HG02571 (cell line): ENCODE results near the gene LTB4R.

Experiments used
- ATAC-seq: cut with Tn5 transposase; IDR thresholded peaks from one replicate; pipeline ENCODE4 v1.9.1; 2021; ENCODE audit warnings: mild to moderate bottlenecking, moderate library complexity; ENCODE audit not compliant: unreplicated experiment

Gene LTB4R, protein sequence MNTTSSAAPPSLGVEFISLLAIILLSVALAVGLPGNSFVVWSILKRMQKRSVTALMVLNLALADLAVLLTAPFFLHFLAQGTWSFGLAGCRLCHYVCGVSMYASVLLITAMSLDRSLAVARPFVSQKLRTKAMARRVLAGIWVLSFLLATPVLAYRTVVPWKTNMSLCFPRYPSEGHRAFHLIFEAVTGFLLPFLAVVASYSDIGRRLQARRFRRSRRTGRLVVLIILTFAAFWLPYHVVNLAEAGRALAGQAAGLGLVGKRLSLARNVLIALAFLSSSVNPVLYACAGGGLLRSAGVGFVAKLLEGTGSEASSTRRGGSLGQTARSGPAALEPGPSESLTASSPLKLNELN

DNA sequence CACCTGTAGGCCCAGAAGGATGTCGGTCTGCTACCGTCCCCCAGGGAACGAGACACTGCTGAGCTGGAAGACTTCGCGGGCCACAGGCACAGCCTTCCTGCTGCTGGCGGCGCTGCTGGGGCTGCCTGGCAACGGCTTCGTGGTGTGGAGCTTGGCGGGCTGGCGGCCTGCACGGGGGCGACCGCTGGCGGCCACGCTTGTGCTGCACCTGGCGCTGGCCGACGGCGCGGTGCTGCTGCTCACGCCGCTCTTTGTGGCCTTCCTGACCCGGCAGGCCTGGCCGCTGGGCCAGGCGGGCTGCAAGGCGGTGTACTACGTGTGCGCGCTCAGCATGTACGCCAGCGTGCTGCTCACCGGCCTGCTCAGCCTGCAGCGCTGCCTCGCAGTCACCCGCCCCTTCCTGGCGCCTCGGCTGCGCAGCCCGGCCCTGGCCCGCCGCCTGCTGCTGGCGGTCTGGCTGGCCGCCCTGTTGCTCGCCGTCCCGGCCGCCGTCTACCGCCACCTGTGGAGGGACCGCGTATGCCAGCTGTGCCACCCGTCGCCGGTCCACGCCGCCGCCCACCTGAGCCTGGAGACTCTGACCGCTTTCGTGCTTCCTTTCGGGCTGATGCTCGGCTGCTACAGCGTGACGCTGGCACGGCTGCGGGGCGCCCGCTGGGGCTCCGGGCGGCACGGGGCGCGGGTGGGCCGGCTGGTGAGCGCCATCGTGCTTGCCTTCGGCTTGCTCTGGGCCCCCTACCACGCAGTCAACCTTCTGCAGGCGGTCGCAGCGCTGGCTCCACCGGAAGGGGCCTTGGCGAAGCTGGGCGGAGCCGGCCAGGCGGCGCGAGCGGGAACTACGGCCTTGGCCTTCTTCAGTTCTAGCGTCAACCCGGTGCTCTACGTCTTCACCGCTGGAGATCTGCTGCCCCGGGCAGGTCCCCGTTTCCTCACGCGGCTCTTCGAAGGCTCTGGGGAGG, at the start of gene LTB4R:
Gene LTB4R, plus strand, starts transcription at position 857 of the 959 bp plus-strand sequence. CDS start 4,150 bp downstream, outside the sequence.
- peak; percentile 55 for ATAC-seq

DNA sequence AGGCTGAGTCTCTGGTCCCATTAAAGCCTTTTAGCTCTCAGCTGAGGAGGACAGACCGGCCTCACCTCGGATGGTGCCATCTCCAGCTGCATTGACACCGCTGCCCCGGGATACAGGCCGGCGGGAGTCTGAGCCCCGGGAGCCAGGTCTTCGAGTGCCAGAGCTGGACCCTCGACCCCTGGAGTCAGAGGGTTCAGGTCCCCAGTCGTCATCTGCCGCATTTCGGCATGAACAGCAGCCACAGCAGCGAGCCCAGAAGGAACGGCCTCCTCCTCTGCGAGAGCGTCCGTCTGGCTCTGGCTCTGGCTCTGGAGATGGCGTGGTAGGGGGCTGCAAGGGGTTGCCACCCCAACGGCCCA, 49.4 kb upstream of the LTB4R start:
- no peak for ATAC-seq

DNA sequence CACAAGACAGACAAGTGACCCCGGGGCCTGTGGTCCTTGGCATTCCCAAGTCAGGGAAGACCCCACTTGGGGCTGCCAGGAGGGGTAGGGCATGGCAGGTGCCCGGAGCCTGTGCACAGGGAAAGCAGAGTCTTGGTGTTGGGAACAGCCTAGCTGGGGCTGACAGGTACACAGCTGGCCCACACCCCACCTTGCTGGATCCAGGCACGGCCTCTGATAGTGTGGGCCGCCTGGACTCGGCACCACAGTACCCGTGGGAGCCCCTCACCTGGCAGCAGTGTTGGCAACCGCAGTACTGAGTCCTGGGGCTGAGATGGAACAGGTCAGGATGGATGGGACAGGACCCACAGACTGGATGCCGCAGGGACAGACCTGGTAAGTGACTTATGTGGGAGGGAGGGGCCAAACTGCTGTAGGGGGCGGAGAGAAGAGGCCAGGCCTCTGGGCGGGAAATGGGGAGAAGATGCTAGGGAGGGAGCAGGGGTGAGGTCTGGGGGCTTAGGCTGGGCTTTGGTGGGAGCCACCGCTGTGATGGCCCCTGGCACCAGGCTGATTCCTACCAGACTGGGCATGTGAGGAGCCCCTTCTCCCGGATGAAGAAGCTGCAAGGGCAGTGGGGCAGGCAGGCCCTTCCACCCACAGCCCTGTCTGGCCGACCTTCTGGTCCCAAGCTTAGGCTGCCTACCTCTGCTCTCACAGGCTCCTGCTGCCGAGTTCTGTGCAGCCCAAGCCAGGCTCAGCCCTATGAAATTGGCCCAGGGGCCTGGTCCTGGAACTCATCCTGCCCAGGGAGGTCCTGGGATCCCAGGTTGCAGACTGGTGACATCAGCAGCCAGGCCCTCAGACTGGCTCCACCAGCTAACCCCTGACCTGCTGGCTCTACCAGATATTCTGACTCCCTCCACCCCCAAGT, 48.2 kb upstream of the LTB4R start, which contains the start of gene TGM1:
Gene TGM1, minus strand, starts transcription at position 357 of the 913 bp plus-strand sequence. CDS start 825 bp downstream, outside the sequence.
- ATAC-seq = no peak

DNA sequence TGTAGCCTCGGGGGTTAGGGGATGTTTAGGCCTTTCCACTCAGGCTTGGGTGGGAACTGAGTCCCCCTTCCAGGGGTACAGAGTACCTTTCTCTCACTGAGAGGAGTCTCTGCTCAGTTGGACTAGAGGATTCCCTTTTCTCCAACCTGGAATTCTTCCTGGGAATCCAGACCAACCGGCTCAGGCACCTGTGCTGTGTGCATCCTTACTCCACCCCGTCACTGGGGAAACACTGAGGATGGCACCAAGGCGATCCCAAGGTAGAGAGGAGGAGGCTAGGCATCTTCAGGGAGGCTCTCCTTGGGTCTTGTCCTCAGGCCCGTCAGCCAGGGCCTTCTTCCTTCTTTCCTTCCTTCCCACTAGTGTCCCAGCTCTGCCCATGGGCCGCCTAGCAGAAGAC, 47.5 kb upstream of the LTB4R start:
- no peak for ATAC-seq

DNA sequence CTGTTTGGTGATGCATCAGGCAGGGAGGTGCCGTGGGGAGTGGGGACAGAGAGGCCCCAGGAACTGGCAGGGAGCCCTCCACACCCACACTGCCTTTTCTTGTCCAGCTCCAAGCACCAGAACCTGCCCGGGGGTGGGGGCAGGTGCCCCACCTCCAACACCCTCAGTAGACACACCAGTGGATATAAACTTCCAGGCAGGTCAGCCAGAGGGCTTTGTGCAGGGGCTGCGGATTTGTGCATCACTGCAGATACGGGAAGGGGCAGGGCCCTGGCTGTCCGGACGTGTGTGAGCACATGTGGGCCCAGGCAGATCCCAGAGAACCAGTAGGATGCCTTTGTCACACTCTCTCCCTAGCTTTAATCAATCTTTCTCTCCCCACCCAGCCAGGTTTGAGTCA, 47.0 kb upstream of the LTB4R start:
- no peak for ATAC-seq

DNA sequence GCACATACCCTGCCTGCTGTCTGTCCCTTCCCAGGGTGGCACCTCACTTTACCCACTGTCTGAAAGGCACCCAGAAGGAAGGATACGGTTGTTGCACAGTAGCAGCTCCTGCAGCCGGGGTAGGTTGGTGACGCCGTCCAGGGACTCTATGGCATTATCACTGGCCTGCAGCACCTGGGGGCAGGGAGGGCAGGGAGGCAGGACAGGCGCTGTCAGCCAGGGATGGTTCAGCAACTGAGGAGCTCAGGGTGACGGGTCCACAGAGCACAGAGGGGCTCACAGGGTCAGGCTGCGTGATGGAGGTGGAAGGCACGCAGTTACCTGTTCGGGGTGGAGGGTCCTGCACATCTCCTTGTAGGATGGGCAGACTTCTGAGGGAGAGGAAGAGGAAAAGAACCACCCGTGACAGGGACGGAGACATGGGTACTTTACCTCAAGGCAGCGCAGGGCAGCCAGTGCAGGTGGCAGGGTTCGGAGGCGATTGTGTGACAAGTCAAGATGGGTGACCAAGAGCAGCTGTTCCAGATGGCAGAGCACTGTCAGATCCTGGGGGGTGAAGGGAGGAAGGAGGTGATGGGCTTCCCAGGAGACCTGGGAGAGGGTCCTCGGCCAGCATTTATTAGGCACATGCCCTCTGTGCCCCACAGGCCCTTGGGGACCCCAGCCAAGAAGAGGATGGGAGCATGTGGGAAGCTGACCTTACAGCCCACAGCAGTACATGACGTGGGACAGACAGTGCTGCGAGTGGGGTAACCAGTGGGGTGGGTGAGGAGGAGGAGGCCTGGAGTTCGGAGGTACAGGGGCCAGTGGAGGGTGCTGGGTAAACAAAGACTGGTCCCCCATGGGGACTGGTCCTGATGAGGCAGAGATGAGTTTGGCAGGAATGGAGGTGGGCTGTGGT, 44.7 kb upstream of the LTB4R start:
- no peak for ATAC-seq

DNA sequence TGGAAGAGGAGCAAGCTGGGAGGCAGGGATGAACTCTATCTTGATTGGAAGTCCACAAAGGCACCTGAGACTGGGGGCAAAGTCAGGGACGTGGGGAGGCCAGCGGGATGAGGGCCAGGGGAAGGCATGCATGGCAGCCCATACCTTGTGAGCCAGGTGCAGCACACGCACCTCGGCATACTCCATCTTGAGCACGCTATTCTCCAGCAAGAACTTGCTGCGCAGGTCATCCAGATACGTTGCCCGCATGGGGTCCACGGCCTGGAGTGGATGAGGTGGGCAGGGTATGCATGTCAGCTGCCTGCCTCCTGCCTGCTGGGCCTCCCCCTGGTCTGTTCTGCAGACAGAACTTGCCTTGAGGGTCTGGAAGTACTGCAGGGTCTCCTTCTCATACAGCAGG, 43.8 kb upstream of the LTB4R start:
- no peak for ATAC-seq

DNA sequence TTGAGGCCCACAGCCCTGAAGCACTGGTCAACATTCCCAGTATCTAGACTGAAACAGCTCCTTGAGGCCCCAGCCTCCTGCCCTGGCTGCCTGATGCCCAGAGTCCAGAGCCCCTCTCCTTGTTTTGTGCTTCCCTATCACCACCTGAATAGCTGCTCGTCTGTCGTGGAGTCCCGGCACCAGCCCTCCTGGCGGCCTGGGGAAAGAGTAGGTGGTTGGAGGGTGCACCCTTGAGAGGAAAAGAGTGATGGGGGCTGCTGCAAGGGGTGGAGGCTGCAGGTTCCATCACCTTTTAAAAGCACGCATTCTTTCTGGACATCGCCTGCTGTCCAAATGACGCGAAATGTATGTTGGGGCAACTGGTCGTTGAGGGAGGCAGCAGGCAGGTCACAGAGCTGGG, 43.1 kb upstream of the LTB4R start:
- ATAC-seq = no peak

DNA sequence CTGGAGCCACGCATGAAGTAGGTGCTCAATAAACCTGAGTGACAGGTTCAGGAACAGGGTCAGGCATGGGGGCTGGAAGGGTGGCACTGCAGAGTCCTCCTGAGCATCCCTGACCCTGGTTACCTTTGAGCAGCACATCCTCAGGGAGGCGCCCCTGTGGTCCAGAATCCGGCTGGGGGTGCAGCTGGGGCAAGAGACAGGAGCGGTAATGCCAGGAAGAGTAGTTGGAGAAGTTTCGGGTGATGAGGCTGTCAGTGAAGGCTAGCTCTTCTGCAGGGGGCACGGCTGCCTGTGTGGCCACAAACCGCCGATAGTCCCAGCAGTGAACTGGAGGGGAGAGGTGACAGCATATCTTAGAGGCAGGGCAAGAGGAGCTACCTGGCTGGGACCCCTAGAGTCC, 41.9 kb upstream of the LTB4R start:
- no peak for ATAC-seq

DNA sequence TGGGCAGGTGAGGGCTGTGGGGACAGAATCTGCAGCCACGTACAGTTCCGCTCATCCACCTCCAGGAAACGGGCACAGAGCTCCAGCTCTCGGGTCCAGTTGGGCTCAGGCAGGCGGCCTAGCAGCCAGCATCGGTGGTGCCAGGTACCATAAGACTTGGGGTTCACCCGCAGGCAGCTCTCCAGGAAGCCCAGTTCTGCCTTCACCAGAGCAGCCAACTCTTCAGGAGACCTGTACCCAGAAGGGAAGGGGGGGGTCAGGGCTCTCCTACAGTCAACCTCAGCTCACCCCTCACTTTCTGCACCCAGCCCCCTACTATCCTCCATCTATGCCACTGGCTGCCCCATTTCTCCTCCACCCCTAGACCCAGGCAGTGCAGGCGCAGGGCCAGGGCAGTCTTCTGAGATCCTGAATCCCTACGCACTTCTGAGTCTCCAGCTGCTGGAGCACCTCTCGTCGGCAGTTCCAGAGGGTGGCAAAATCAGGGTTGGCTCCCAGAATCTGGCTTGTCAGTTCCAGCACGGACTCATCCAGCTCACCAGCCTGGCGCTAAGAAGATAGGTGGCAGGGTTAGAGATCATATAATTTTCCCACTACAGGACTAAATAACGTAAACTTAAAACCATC, 41.3 kb upstream of the LTB4R start:
- no peak for ATAC-seq

DNA sequence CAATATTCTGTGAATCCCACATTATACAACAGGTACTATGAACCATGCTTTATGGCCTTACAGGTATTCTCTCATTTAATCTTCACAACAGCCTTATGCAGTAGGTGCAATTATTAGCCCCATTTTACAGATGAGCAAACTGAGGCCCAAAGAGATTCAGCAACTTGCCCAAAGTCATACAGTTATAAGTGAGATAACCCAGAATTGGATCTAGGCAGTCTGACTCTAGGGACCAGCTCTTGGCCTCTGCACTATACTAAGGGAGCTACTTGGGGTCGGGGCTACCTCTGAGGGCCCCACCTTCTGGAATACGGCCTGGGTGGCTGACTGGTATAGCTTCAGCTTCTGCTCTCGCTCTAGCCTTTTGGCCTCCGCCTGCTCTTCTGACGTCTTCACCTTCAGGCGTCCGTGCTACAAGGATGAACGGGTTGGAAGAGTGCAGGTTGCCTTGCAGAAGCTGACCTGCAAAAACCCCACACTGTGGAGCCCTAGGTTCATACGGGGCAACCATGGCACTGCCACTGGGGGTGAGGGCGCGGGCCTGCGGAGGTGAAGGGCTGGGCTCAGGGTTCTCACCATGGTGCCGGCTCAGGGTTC, 40.7 kb upstream of the LTB4R start:
- ATAC-seq = no peak

DNA sequence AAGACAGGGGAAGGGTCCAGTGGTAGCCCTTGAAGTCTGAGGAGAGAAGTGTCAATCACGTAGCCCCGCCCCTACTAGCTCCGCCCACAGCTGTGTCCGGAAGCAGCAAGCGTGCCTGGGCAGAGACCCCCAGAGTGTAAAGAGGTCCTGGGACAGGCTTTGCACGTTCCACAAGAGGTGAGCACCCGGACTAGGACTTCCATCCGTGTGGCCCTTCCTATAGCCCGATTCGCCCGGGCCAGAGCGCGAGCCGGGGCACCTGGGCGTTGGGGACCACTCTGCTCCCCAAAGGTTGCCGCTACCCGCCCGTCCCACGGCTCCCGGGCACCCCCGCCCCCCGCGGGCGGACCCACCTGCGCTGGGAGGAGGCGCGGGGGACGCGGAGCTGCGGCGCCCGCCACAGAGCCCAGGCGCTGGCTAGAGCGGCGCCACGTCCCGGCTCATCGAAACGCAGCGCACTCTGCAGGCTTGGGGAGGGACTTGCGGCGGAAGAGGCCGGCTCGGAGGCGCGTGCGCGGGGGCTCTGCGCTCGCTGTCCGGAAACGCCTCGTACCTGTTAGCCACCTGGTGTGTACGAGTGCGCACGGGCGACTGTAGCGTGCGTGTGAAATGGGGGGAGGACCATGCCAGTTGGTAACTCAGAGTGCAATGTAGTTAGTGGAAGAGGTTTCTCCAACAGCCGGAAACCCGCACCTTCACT, 40.0 kb upstream of the LTB4R start, which contains the start of gene RABGGTA:
Gene RABGGTA, minus strand, starts transcription at position 464 of the 700 bp plus-strand sequence. CDS start 482 bp downstream, outside the sequence.
- peak; percentile 84 for ATAC-seq

DNA sequence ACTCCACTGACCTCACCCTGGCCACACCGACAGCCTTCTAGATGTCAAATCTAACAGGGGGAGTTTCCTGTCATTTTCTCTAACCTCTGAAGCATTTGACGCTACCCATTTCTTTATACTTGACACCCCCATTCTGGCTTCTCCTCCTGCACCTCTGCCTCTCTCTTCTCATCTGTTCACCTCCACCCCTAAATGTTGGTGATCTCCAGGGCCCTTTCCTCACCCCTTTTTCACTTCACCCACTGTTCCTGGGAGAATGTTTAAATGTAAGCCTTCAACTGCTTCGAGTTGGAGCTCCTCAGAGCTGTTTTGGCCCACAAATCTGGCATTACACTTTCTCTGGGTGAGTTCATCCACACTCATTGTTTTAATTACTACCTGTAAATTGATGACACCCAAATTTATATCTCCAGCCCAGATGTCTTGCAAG, 39.5 kb upstream of the LTB4R start:
- ATAC-seq = no peak

DNA sequence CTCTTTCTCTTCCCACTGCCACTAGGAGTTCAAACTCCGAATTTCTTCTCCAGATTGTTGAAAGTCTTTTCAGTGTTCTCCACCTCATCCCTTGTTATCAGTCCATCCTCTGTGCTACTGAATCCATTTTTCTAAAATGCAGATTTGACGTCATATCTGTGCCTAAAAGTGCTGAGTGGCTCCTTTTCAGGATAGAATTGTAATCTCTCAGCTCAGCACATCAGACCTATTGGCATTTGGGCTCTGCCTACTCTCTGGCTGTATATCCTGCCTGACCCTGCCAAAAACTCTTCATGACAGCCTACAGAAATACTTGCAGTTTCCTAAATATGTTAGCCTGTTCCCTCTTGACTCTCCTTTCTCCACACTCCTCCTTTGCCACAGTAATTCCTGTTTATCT, 38.8 kb upstream of the LTB4R start:
- ATAC-seq = no peak

DNA sequence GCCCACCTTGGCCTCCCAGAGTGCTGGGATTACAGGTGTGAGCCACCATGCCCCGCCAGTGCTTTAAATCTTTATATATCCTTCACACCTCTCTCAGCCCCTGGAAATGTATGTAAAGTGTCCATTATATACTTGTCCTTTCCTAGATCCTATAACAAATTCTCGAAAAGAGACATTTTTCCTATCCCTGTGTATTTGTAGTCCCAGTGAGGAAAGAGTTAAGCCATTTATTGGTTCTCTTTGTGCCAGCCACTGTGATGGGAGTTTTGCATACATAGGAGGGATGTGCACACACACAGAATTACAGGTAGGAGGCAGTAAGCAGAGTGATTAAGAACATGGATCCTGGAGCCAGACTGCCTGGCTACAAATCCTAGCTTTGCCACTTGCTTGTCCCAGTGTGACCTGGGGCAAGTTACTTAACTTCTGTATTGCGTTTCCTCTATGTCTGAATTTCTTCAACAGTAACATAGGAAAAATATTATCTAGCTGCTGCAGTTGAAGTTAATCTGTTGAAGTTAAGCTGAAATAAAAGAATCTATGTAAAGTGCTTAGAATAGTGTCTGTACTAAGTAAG, 37.8 kb upstream of the LTB4R start:
- ATAC-seq = no peak

DNA sequence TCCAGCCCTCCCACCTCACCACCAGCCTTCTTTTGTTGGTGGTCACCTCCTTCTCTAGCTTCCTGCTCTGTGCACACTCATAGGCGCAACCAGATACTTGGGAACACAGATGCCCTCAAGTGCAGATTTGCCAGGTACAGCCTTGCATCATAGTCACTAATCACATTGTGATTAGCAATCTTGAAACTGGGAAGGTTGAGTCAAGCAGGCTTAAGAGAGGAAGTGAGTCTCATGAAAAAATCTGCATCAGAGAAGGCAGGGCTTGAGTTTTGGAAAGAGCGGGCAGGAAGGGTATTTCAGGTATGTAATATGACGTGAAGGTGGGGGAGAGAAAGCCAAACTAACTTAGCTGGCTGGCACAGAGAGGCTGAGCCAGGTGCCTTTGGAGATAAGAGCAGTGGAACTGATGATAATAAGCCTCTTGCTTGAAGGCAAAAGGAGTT, 37.2 kb upstream of the LTB4R start:
- peak; percentile 37 for ATAC-seq

DNA sequence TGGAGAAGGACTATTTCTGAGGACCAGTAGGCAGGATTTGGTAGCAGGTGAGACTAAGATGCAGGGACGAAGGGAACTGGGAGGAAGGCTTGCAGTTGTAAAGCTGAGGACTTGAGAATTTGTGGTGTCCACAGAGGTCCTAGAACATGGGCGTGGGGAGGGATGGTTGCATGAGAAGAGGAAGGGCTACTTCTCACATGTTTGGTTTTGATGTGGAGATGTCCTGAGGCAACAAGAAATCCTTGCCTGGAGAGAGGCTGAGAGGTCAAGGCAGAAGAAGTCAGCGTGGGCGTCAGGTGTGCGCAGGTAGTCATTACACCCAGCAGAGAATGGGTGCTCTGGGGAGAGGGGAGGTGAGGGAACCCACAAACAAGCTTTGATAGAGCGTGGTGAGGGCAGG, 34.2 kb upstream of the LTB4R start:
- ATAC-seq = no peak
